ENCODE data around the gene RIC8B.
A peak's percentile ranks its signal among the peaks of the same experiment; 100 is the strongest.

RIC8B gene

GRCh38 chr12:106868982-106869700 is 94.7 kb downstream of the RIC8B start:
- DNase-seq (ENCODE audit: low spot score) = no peak

- DNase-seq (ENCODE audit: low spot score) = no peak
Observed at GRCh38 chr12:106870116-106870515, 95.6 kb downstream of the RIC8B start.

GRCh38 chr12:106871477-106871876 is 97.0 kb downstream of the RIC8B start:
- DNase-seq (ENCODE audit: low spot score) = peak; percentile 47

- no peak for DNase-seq (ENCODE audit: low spot score)
Observed at GRCh38 chr12:106873983-106874382, 99.5 kb downstream of the RIC8B start.

- no peak for DNase-seq (ENCODE audit: low spot score)
Observed at GRCh38 chr12:106878804-106879203, 104.3 kb downstream of the RIC8B start.

GRCh38 chr12:106879612-106880011 is 105.1 kb downstream of the RIC8B start:
- no peak for DNase-seq (ENCODE audit: low spot score)

GRCh38 chr12:106883426-106883825 is 108.9 kb downstream of the RIC8B start:
- no peak for DNase-seq (ENCODE audit: low spot score)

- no peak for DNase-seq (ENCODE audit: low spot score)
Observed at GRCh38 chr12:106885026-106885425, 110.5 kb downstream of the RIC8B start.

- no peak for DNase-seq (ENCODE audit: low spot score)
Observed at GRCh38 chr12:106885541-106886249, 111.2 kb downstream of the RIC8B start.

GRCh38 chr12:106886932-106887331 is 112.5 kb downstream of the RIC8B start:
- DNase-seq (ENCODE audit: low spot score) = no peak

GRCh38 chr12:106888348-106888970 is 114.0 kb downstream of the RIC8B start:
- no peak for DNase-seq (ENCODE audit: low spot score)

GRCh38 chr12:106889326-106889725 is 114.8 kb downstream of the RIC8B start:
- no peak for DNase-seq (ENCODE audit: low spot score)

GRCh38 chr12:106889950-106890626 is 115.6 kb downstream of the RIC8B start:
- no peak for DNase-seq (ENCODE audit: low spot score)

- DNase-seq (ENCODE audit: low spot score) = no peak
Observed at GRCh38 chr12:106892075-106892474, 117.6 kb downstream of the RIC8B start.

- peak; percentile 12 for DNase-seq (ENCODE audit: low spot score)
Observed at GRCh38 chr12:106893451-106893850, 119.0 kb downstream of the RIC8B start.

- DNase-seq (ENCODE audit: low spot score) = no peak
Observed at GRCh38 chr12:106894774-106895173, 120.3 kb downstream of the RIC8B start.

GRCh38 chr12:106896603-106897002 is 122.1 kb downstream of the RIC8B start:
- no peak for DNase-seq (ENCODE audit: low spot score)

GRCh38 chr12:106897082-106897481 is 122.6 kb downstream of the RIC8B start:
- peak; percentile 25 for DNase-seq (ENCODE audit: low spot score)

- no peak for DNase-seq (ENCODE audit: low spot score)
Observed at GRCh38 chr12:106897981-106898901, 123.8 kb downstream of the RIC8B start.

- DNase-seq (ENCODE audit: low spot score) = no peak
Observed at GRCh38 chr12:106900554-106900953, 126.1 kb downstream of the RIC8B start.

GRCh38 chr12:106901276-106901675 is 126.8 kb downstream of the RIC8B start:
- DNase-seq (ENCODE audit: low spot score) = no peak
